ENCODE measurements around the gene PRDM5. TPM values are rescaled to one million over a fixed set of nuclear protein-coding genes. Genes with fewer than 3 reads are reported as not detected.

PRDM5 gene
- total and polyA plus RNA-seq, 10 of the 15 experiments (the other 5 are each of a cell fraction or from before 2014, with no cell fraction given): 0.07 TPM; not detected in 9

GRCh38 chr4:120939693-120940092, 17.2 kb upstream of the PRDM5 start:
- DNase-seq (ENCODE audit: low read depth, low spot score): no peak
- ChIA-PET CTCF (no interaction called here), RAD21 (ENCODE audit: unreplicated experiment) (no interaction called here), POLR2A (no interaction called here), SMC1A (ENCODE audit: uncharacterized antibody, unreplicated experiment) (no interaction called here)
- ATAC-seq: no peak
- no peaks in the 10 kb centered on the region for H3K36me3 ChIP-seq (ENCODE audit: control insufficient read depth in 2 of 2, insufficient read depth in 2 of 2, low read length in 1 of 2)
- no peaks in the 10 kb centered on the region for H4K20me1 ChIP-seq (ENCODE audit: control insufficient read depth, insufficient read depth)
- no peaks in the 10 kb centered on the region for H3K4me1 ChIP-seq (ENCODE audit: control insufficient read depth, insufficient read depth, low read length)
- no peaks in the 10 kb centered on the region for H3K79me2 ChIP-seq (ENCODE audit: control insufficient read depth, insufficient read depth, low read length)
- no peak for FAIRE-seq
- no peaks in the 10 kb centered on the region for H3K9me3 ChIP-seq (replicated peaks; ENCODE audit: control insufficient read depth, insufficient read depth, low read length)
- no peak overlapping the region for H3K4me2 ChIP-seq (ENCODE audit: control insufficient read depth, insufficient read depth)
- H3K9ac ChIP-seq (ENCODE audit: control insufficient read depth, insufficient read depth, low read length): no peak overlapping the region
- BruUV-seq (replicated peaks): no TSS peak
- no peak overlapping the region for H3K4me3 ChIP-seq
- intact Hi-C loops (cut with micrococcal nuclease; ENCODE audit: unreplicated experiment): no loop called here
- in situ Hi-C loops (cut with MboI): no loop called here
- no peak overlapping the region for H3K27ac ChIP-seq (ENCODE audit: control insufficient read depth, insufficient read depth)
- H2AFZ ChIP-seq (ENCODE audit: control insufficient read depth, low read depth, low read length): no peak overlapping the region
- no peaks in the 10 kb centered on the region for H3K27me3 ChIP-seq (replicated peaks in 1 of 2; ENCODE audit: control insufficient read depth in 2 of 2, insufficient read depth in 2 of 2, low read length in 1 of 2)
- TF ChIP-seq JUNB (IDR thresholded peaks at IDR 0.05) (no peak), SMARCA5 (IDR thresholded peaks at IDR 0.05) (no peak), ZNF384 (IDR thresholded peaks at IDR 0.05; ENCODE audit: borderline replicate concordance, low read depth, low read length) (no peak), NRF1 (conservative IDR thresholded peaks at IDR 0.05; ENCODE audit: low read depth, low read length) (no peak), ETV6 (conservative IDR thresholded peaks at IDR 0.05 in 1 of 2, IDR thresholded peaks at IDR 0.05 in 1 of 2; ENCODE audit: borderline replicate concordance in 1 of 2, low read depth in 1 of 2) (no peak), SREBF2 (IDR thresholded peaks at IDR 0.05; ENCODE audit: low read length) (no peak), HCFC1 (IDR thresholded peaks at IDR 0.05; ENCODE audit: low read length) (no peak), CUX1 (IDR thresholded peaks at IDR 0.05; ENCODE audit: insufficient replicate concordance, low read depth, low read length) (no peak), SREBF1 (IDR thresholded peaks at IDR 0.05; ENCODE audit: low read length) (no peak), HSF1 (IDR thresholded peaks at IDR 0.05; ENCODE audit: low read depth, low read length) (no peak)
- TF ChIP-seq, protein P1, sequence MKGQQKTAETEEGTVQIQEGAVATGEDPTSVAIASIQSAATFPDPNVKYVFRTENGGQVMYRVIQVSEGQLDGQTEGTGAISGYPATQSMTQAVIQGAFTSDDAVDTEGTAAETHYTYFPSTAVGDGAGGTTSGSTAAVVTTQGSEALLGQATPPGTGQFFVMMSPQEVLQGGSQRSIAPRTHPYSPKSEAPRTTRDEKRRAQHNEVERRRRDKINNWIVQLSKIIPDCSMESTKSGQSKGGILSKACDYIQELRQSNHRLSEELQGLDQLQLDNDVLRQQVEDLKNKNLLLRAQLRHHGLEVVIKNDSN (IDR thresholded peaks at IDR 0.05; ENCODE audit: borderline replicate concordance, extremely low read length, insufficient read depth, low read depth, low read length): no peak
- TF ChIP-seq, protein P2, sequence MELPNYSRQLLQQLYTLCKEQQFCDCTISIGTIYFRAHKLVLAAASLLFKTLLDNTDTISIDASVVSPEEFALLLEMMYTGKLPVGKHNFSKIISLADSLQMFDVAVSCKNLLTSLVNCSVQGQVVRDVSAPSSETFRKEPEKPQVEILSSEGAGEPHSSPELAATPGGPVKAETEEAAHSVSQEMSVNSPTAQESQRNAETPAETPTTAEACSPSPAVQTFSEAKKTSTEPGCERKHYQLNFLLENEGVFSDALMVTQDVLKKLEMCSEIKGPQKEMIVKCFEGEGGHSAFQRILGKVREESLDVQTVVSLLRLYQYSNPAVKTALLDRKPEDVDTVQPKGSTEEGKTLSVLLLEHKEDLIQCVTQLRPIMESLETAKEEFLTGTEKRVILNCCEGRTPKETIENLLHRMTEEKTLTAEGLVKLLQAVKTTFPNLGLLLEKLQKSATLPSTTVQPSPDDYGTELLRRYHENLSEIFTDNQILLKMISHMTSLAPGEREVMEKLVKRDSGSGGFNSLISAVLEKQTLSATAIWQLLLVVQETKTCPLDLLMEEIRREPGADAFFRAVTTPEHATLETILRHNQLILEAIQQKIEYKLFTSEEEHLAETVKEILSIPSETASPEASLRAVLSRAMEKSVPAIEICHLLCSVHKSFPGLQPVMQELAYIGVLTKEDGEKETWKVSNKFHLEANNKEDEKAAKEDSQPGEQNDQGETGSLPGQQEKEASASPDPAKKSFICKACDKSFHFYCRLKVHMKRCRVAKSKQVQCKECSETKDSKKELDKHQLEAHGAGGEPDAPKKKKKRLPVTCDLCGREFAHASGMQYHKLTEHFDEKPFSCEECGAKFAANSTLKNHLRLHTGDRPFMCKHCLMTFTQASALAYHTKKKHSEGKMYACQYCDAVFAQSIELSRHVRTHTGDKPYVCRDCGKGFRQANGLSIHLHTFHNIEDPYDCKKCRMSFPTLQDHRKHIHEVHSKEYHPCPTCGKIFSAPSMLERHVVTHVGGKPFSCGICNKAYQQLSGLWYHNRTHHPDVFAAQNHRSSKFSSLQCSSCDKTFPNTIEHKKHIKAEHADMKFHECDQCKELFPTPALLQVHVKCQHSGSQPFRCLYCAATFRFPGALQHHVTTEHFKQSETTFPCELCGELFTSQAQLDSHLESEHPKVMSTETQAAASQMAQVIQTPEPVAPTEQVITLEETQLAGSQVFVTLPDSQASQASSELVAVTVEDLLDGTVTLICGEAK (IDR thresholded peaks at IDR 0.05; ENCODE audit: borderline replicate concordance): no peak
